Measurements from ENCODE around the gene TSPAN5.
"Not testable (repeated sequence)": the region's sequence is repeated elsewhere in the genome, so short reads cannot be mapped to it uniquely, and the experiment has no call there.

The TSPAN5 gene

GRCh38 chr4:98461121-98461865 lies 197.1 kb downstream of the TSPAN5 start:
- not testable (repeated sequence) for H3K4ac ChIP-seq (ENCODE audit: low read length); H3K4me3 ChIP-seq (ENCODE audit: low read length in 2 of 2); H3K36me3 ChIP-seq (replicated peaks in 1 of 2; ENCODE audit: control insufficient read depth in 2 of 2, insufficient read depth in 2 of 2, low read length in 2 of 2); H2BK12ac ChIP-seq (ENCODE audit: low read length); H3K14ac ChIP-seq (ENCODE audit: low read length); H3K18ac ChIP-seq (ENCODE audit: low read length); H3K4me2 ChIP-seq (ENCODE audit: insufficient read depth, low read length, poor library complexity, severe bottlenecking); H2BK120ac ChIP-seq (ENCODE audit: low read depth, low read length); H3K79me1 ChIP-seq (ENCODE audit: low read depth, low read length); H2AFZ ChIP-seq (ENCODE audit: low read length); H2AK5ac ChIP-seq (ENCODE audit: low read depth, low read length); H3K27ac ChIP-seq (replicated peaks; ENCODE audit: low read length); H2BK15ac ChIP-seq (ENCODE audit: low read length); DNase-seq (ENCODE audit: low spot score); H3K23ac ChIP-seq (ENCODE audit: low read depth, low read length, poor library complexity); H3K4me1 ChIP-seq (ENCODE audit: control insufficient read depth in 2 of 2, insufficient read depth in 1 of 2, low read depth in 1 of 2, low read length in 2 of 2); H2BK5ac ChIP-seq (ENCODE audit: low read length); H3K9me3 ChIP-seq (replicated peaks in 1 of 2; ENCODE audit: control insufficient read depth in 2 of 2, insufficient read depth in 1 of 2, low read depth in 1 of 2, low read length in 2 of 2); H3K27me3 ChIP-seq (ENCODE audit: control insufficient read depth in 3 of 3, insufficient read depth in 3 of 3, low read depth in 1 of 3, low read length in 3 of 3); H4K91ac ChIP-seq (ENCODE audit: low read depth, low read length, poor library complexity); H3K9ac ChIP-seq (ENCODE audit: low read depth, low read length, poor library complexity); H4K8ac ChIP-seq (ENCODE audit: low read depth, low read length)
- no CpG with 5 or more reads among the region's 2 CpGs for WGBS, 2 donors (ENCODE audit: extremely low coverage in 2 of 2, insufficient read length in 2 of 2, insufficient replicate concordance in 1 of 2)

DNA sequence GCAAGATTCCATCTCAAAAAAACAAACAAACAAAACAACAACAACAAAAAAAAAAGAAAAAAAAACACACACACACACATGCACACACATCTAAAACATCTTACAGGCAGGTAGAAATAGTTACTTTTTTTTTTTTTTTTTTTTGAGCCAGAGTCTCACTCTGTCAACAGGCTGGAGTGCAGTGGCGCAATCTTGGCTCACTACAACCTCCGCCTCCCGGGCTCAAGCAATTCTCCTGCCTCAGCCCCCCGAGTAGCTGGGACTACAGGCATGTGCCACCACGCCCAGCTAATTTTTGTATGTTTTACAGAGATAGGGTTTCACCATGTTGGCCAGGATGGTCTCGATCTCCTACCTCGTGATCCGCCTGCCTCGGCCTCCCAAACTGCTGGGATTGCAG lies 201.0 kb downstream of the TSPAN5 start:
- H3K36me3 ChIP-seq (replicated peaks in 1 of 2; ENCODE audit: control insufficient read depth in 2 of 2, insufficient read depth in 2 of 2, low read length in 2 of 2); H3K79me1 ChIP-seq (ENCODE audit: low read depth, low read length); H4K91ac ChIP-seq (ENCODE audit: low read depth, low read length, poor library complexity); H2AK5ac ChIP-seq (ENCODE audit: low read depth, low read length); H3K9me3 ChIP-seq (replicated peaks in 1 of 2; ENCODE audit: control insufficient read depth in 2 of 2, insufficient read depth in 1 of 2, low read depth in 1 of 2, low read length in 2 of 2); H3K4ac ChIP-seq (ENCODE audit: low read length); H2BK12ac ChIP-seq (ENCODE audit: low read length); H2BK5ac ChIP-seq (ENCODE audit: low read length); H3K27me3 ChIP-seq (ENCODE audit: control insufficient read depth in 3 of 3, insufficient read depth in 3 of 3, low read depth in 1 of 3, low read length in 3 of 3); H2BK15ac ChIP-seq (ENCODE audit: low read length); H3K23ac ChIP-seq (ENCODE audit: low read depth, low read length, poor library complexity); H2AFZ ChIP-seq (ENCODE audit: low read length); H3K4me3 ChIP-seq (ENCODE audit: low read length in 2 of 2); H3K27ac ChIP-seq (replicated peaks; ENCODE audit: low read length); H3K18ac ChIP-seq (ENCODE audit: low read length); H3K4me2 ChIP-seq (ENCODE audit: insufficient read depth, low read length, poor library complexity, severe bottlenecking); H2BK120ac ChIP-seq (ENCODE audit: low read depth, low read length); H3K14ac ChIP-seq (ENCODE audit: low read length); H3K9ac ChIP-seq (ENCODE audit: low read depth, low read length, poor library complexity); DNase-seq (ENCODE audit: low spot score); H4K8ac ChIP-seq (ENCODE audit: low read depth, low read length); H3K4me1 ChIP-seq (ENCODE audit: control insufficient read depth in 2 of 2, insufficient read depth in 1 of 2, low read depth in 1 of 2, low read length in 2 of 2): not testable (repeated sequence)
- WGBS, 2 donors (ENCODE audit: extremely low coverage in 2 of 2, insufficient read length in 2 of 2, insufficient replicate concordance in 1 of 2), result no CpG with 5 or more reads among the region's 9 CpGs

DNA sequence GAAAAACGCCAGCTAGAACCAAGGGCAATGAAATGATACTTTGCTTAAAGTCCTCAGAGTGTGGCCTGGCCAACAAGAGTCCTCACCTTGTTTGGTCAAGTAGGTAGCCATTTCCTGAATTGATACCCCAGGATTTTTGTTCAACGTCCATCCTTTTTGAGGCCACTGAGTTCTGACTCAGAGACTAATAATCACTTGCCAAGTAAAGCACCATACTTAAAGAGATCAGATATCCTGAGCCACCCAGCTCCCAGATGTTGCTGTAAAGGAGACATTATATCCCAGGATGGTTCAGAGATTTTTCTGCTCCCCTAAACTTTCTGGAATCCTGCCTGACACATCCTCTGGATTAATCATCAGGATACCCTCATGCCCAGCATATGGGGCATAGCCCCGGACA lies 206.3 kb downstream of the TSPAN5 start:
- Histone ChIP-seq H3K27me3 (ENCODE audit: control insufficient read depth in 3 of 3, insufficient read depth in 3 of 3, low read depth in 1 of 3, low read length in 3 of 3) (no peaks in the 10 kb centered on the region), H3K79me1 (ENCODE audit: low read depth, low read length) (no peaks in the 10 kb centered on the region), H2BK12ac (ENCODE audit: low read length) (no peak overlapping the region), H3K4ac (ENCODE audit: low read length) (no peak overlapping the region), H4K8ac (ENCODE audit: low read depth, low read length) (no peak overlapping the region), H3K4me1 (ENCODE audit: control insufficient read depth in 2 of 2, insufficient read depth in 1 of 2, low read depth in 1 of 2, low read length in 2 of 2) (no peaks in the 10 kb centered on the region), H3K14ac (ENCODE audit: low read length) (no peak overlapping the region), H2BK5ac (ENCODE audit: low read length) (no peak overlapping the region), H3K9me3 (replicated peaks in 1 of 2; ENCODE audit: control insufficient read depth in 2 of 2, insufficient read depth in 1 of 2, low read depth in 1 of 2, low read length in 2 of 2) (no peaks in the 10 kb centered on the region), H3K9ac (ENCODE audit: low read depth, low read length, poor library complexity) (no peak overlapping the region), H3K4me3 (ENCODE audit: low read length in 2 of 2) (no peak overlapping the region), H2AK5ac (ENCODE audit: low read depth, low read length) (no peak overlapping the region), H2BK15ac (ENCODE audit: low read length) (no peak overlapping the region), H2BK120ac (ENCODE audit: low read depth, low read length) (no peak overlapping the region), H3K18ac (ENCODE audit: low read length) (no peak overlapping the region), H2AFZ (ENCODE audit: low read length) (no peak overlapping the region), H3K4me2 (ENCODE audit: insufficient read depth, low read length, poor library complexity, severe bottlenecking) (no peak overlapping the region), H3K27ac (replicated peaks; ENCODE audit: low read length) (no peak overlapping the region), H3K36me3 (replicated peaks in 1 of 2; ENCODE audit: control insufficient read depth in 2 of 2, insufficient read depth in 2 of 2, low read length in 2 of 2) (no peaks in the 10 kb centered on the region), H4K91ac (ENCODE audit: low read depth, low read length, poor library complexity) (no peak overlapping the region), H3K23ac (ENCODE audit: low read depth, low read length, poor library complexity) (no peak overlapping the region)
- no peak for DNase-seq (ENCODE audit: low spot score)
- WGBS, 2 donors (ENCODE audit: extremely low coverage in 2 of 2, insufficient read length in 2 of 2, insufficient replicate concordance in 1 of 2), result no CpG with 5 or more reads among the region's 3 CpGs

- Histone ChIP-seq H3K79me1 (ENCODE audit: low read depth, low read length) (no peaks in the 10 kb centered on the region), H2BK15ac (ENCODE audit: low read length) (no peak overlapping the region), H2BK120ac (ENCODE audit: low read depth, low read length) (no peak overlapping the region), H2AFZ (ENCODE audit: low read length) (no peak overlapping the region), H3K4me1 (ENCODE audit: control insufficient read depth in 2 of 2, insufficient read depth in 1 of 2, low read depth in 1 of 2, low read length in 2 of 2) (no peaks in the 10 kb centered on the region), H4K8ac (ENCODE audit: low read depth, low read length) (no peak overlapping the region), H3K23ac (ENCODE audit: low read depth, low read length, poor library complexity) (no peak overlapping the region), H4K91ac (ENCODE audit: low read depth, low read length, poor library complexity) (no peak overlapping the region), H2AK5ac (ENCODE audit: low read depth, low read length) (no peak overlapping the region), H3K9me3 (replicated peaks in 1 of 2; ENCODE audit: control insufficient read depth in 2 of 2, insufficient read depth in 1 of 2, low read depth in 1 of 2, low read length in 2 of 2) (no peaks in the 10 kb centered on the region), H3K4ac (ENCODE audit: low read length) (no peak overlapping the region), H3K14ac (ENCODE audit: low read length) (no peak overlapping the region), H3K4me3 (ENCODE audit: low read length in 2 of 2) (no peak overlapping the region), H2BK5ac (ENCODE audit: low read length) (no peak overlapping the region), H3K9ac (ENCODE audit: low read depth, low read length, poor library complexity) (no peak overlapping the region), H3K27ac (replicated peaks; ENCODE audit: low read length) (no peak overlapping the region), H3K27me3 (ENCODE audit: control insufficient read depth in 3 of 3, insufficient read depth in 3 of 3, low read depth in 1 of 3, low read length in 3 of 3) (no peaks in the 10 kb centered on the region), H3K36me3 (replicated peaks in 1 of 2; ENCODE audit: control insufficient read depth in 2 of 2, insufficient read depth in 2 of 2, low read length in 2 of 2) (no peaks in the 10 kb centered on the region), H3K18ac (ENCODE audit: low read length) (no peak overlapping the region), H3K4me2 (ENCODE audit: insufficient read depth, low read length, poor library complexity, severe bottlenecking) (no peak overlapping the region), H2BK12ac (ENCODE audit: low read length) (no peak overlapping the region)
- no peak for DNase-seq (ENCODE audit: low spot score)
Observed at GRCh38 chr4:98448908-98449307, 209.5 kb downstream of the TSPAN5 start.
